ENCODE results near the gene AIF1L.

DNA sequence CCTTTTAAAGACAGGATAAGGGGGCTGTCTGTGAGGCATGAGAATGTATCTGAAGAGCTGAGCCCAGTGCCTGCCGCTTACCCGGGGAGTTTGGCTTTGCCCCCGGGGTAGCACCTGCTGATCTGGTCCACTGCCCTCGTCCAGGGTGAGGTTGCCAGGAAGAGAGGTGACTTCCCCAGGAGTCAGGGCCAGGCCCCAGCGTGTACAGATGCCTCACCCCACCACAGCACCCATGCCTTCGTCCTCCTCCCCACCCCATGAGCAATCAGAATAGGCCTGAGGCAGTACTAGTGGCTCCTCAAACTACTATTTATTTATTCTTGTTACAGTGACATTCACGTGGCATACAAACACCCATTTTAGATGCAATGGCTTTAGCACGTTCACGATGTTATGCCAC lies 15.7 kb upstream of the AIF1L start:
- TF ChIP-seq NR3C1 (CRISPR knock-in tag; conservative IDR thresholded peaks at IDR 0.05; ENCODE audit: low read depth) (no peak), IRF2 (CRISPR knock-in tag; IDR thresholded peaks at IDR 0.05; ENCODE audit: borderline replicate concordance, low read depth) (no peak)
